Measurements from ENCODE around the gene APP.

The APP gene

DNA sequence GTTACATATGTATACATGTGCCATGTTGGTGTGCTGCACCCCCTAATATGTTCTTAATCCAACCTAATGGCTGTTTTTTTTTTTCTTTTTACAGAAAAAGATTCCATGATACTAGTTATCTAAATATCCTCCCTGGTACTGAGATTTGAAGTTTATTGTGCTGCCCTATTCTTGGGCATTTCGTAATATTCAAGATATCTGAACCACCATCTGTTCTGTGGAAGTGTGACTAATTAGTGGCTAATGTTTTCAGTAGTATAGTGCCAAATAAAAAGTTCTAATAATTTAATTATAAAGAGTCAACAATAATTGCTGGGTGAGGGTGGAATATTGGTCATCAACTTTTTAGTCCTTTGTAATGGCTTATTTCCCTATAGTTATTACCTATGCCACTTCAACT is 218.3 kb downstream of the APP start:
- POLR2A ChIA-PET (ENCODE audit: low non-redundant PET): no interaction called here

DNA sequence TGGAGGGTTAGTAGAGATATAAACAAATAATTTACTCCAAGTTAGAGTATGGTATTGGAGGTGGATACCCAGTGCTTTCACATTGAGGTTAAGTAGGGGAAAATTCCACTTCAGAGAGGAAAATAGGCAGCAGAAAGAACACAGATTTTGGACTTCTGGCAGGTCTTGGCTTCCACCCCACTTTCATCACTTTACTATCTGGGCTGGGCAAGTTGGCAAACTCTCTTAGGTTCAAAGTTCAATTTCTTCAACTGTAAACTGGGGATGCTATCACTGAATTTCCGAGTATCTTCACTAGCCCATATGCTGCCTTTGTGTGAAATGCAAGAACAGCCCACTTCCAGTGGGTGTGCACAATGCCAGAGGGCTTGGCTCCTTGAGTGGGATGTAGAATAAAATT is 220.9 kb downstream of the APP start:
- no peak overlapping the region for H3K27ac ChIP-seq
- ChIA-PET POLR2A (ENCODE audit: low non-redundant PET) (interaction anchor here (0.7 kb wide), 1 partner anchor 8 kb away, joined by 4 read pairs; no protein-coding TSS in a partner anchor), CTCF (no interaction called here)
- no peak for DNase-seq (ENCODE audit: low spot score)
- TF ChIP-seq, protein P1, sequence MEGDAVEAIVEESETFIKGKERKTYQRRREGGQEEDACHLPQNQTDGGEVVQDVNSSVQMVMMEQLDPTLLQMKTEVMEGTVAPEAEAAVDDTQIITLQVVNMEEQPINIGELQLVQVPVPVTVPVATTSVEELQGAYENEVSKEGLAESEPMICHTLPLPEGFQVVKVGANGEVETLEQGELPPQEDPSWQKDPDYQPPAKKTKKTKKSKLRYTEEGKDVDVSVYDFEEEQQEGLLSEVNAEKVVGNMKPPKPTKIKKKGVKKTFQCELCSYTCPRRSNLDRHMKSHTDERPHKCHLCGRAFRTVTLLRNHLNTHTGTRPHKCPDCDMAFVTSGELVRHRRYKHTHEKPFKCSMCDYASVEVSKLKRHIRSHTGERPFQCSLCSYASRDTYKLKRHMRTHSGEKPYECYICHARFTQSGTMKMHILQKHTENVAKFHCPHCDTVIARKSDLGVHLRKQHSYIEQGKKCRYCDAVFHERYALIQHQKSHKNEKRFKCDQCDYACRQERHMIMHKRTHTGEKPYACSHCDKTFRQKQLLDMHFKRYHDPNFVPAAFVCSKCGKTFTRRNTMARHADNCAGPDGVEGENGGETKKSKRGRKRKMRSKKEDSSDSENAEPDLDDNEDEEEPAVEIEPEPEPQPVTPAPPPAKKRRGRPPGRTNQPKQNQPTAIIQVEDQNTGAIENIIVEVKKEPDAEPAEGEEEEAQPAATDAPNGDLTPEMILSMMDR (conservative IDR thresholded peaks at IDR 0.05; ENCODE audit: low read depth): no peak

More for the DNA sequence above, 218.3 kb downstream of the APP start:
- TF ChIP-seq, protein P1 (conservative IDR thresholded peaks at IDR 0.05; ENCODE audit: low read depth): no peak
- DNase-seq (ENCODE audit: low spot score): no peak
- H3K27ac ChIP-seq: no peak overlapping the region
- CTCF ChIA-PET: no interaction called here

DNA sequence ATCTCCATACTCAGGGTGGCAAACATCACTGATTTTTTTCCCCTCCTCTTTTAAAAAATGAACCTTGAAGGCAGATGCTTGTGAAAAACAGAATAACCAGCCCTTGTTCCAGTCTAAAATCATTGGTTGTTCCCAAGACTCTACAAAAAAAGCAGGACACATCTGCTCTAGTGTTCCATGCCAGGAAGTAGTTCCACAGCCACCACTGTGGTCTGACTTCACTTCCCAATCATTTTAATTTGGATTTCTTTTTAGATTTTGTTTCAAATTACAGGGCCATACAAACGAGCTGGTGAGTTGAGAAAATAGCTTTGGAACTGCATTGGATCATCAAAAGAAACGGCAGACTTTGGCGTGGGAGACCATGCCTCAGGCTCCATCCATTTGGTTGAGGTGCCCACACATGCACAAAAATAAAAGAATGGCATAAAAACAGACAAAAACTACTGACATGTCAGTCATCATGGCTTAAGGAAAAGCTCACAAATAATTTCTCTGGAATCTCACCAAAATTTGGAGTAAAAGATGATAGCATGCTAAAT is 225.8 kb downstream of the APP start:
- TF ChIP-seq, protein P1 (conservative IDR thresholded peaks at IDR 0.05; ENCODE audit: low read depth): no peak
- H3K27ac ChIP-seq: no peak overlapping the region
- DNase-seq (ENCODE audit: low spot score): no peak
- ChIA-PET CTCF (no interaction called here), POLR2A (ENCODE audit: low non-redundant PET) (no interaction called here)

DNA sequence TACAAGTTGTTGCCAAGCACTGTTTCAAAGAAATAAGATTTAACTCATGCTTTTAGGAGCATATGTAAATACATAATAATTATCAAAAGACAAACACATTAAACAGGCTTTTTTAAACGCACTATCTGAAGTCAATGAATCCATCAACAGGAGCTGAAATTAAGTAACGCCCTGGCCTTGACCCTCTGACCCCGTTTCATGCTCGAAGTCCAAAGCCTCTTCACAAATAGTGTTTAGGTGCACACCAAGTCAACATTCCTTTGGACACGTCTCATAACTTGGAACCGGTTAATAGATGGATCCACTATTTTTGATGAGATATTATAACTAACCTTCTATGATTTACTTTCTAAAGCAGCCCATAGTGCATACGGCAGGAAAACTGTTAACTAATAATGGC is 226.5 kb downstream of the APP start:
- ChIA-PET CTCF (no interaction called here), POLR2A (ENCODE audit: low non-redundant PET) (no interaction called here)
- DNase-seq (ENCODE audit: low spot score): no peak
- TF ChIP-seq, protein P1 (conservative IDR thresholded peaks at IDR 0.05; ENCODE audit: low read depth): no peak
- no peak overlapping the region for H3K27ac ChIP-seq

DNA sequence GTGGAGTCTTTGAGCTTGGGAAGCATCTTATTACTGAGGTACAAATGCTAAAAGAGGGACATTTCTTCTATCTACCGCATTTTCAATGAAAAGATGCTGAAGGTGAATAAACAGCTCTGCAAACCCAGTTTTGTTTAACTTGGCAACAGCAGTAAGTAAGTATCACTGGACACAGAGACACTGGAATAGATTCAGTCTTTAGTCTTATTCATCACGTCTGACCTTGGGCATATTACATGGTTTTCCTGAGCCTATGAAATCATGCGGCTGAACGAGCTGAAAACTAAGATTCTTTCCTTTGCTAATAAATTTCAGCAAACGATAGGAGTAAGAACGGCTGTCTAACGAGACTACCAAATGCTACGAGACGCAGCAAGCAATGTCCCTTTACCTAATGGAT is 228.4 kb downstream of the APP start:
- TF ChIP-seq, protein P1 (conservative IDR thresholded peaks at IDR 0.05; ENCODE audit: low read depth): no peak
- ChIA-PET CTCF (no interaction called here), POLR2A (ENCODE audit: low non-redundant PET) (interaction anchor here (0.6 kb wide), 1 partner anchor 8 kb away, joined by 4 read pairs; no protein-coding TSS in a partner anchor)
- no peak for DNase-seq (ENCODE audit: low spot score)
- no peak overlapping the region for H3K27ac ChIP-seq

DNA sequence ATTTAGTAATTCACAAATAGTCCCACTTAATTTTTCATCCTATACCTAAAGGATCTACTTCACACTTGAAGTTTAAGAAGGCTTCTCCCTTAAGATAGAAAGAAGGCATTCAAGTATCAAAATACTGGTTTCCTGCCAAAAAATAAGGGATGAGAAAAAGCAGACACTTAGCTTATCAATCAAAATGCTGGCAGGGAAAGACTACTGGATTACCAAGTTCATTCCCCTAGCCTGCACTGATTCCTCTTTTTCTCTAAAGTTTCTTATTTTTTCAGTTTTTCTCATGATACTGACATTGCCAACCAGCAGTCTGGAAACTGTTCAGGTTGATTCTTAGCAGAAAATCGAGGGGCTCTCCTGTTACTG is 231.2 kb downstream of the APP start:
- TF ChIP-seq, protein P1 (conservative IDR thresholded peaks at IDR 0.05; ENCODE audit: low read depth): no peak
- CTCF ChIA-PET: no interaction called here
- POLR2A ChIA-PET (ENCODE audit: low non-redundant PET): no interaction called here
- no peak overlapping the region for H3K27ac ChIP-seq
- no peak for DNase-seq (ENCODE audit: low spot score)
